ENCODE results near the gene R3HDML.

Gene R3HDML

GRCh38 chr20:44331201-44331600, 5.6 kb upstream of the R3HDML start:
- no peak overlapping the region for H3K4me3 ChIP-seq (ENCODE audit: low read depth, low read length)
- TF ChIP-seq CTCF (conservative IDR thresholded peaks at IDR 0.05; ENCODE audit: low read depth, low read length), result no peak
- DNase-seq (ENCODE audit: low read depth), result no peak

- no peak overlapping the region for H3K4me3 ChIP-seq (ENCODE audit: low read depth, low read length)
- DNase-seq (ENCODE audit: low read depth), result no peak
- no peak for TF ChIP-seq CTCF (conservative IDR thresholded peaks at IDR 0.05; ENCODE audit: low read depth, low read length)
Measured at GRCh38 chr20:44334306-44334705, 2.5 kb upstream of the R3HDML start.

GRCh38 chr20:44334709-44335108, 2.1 kb upstream of the R3HDML start:
- no peak overlapping the region for H3K4me3 ChIP-seq (ENCODE audit: low read depth, low read length)
- TF ChIP-seq CTCF (conservative IDR thresholded peaks at IDR 0.05; ENCODE audit: low read depth, low read length), result no peak
- no peak for DNase-seq (ENCODE audit: low read depth)

- DNase-seq (ENCODE audit: low read depth), result no peak
- H3K4me3 ChIP-seq (ENCODE audit: low read depth, low read length), result no peak overlapping the region
- no peak for TF ChIP-seq CTCF (conservative IDR thresholded peaks at IDR 0.05; ENCODE audit: low read depth, low read length)
Measured at GRCh38 chr20:44335675-44336074, 1.2 kb upstream of the R3HDML start.

- no peak for TF ChIP-seq CTCF (conservative IDR thresholded peaks at IDR 0.05; ENCODE audit: low read depth, low read length)
Measured at GRCh38 chr20:44336086-44336485, 757 bp upstream of the R3HDML start.

GRCh38 chr20:44342248-44342647, 5.4 kb downstream of the R3HDML start:
- no peak for DNase-seq (ENCODE audit: low read depth)
- no peak overlapping the region for H3K4me3 ChIP-seq (ENCODE audit: low read depth, low read length)
- TF ChIP-seq CTCF (conservative IDR thresholded peaks at IDR 0.05; ENCODE audit: low read depth, low read length), result no peak

More at GRCh38 chr20:44336086-44336485, 757 bp upstream of the R3HDML start:
- H3K4me3 ChIP-seq (ENCODE audit: low read depth, low read length), result no peak overlapping the region
- DNase-seq (ENCODE audit: low read depth), result no peak

GRCh38 chr20:44343162-44343675, 6.4 kb downstream of the R3HDML start:
- no peak for DNase-seq (ENCODE audit: low read depth)
- TF ChIP-seq CTCF (conservative IDR thresholded peaks at IDR 0.05; ENCODE audit: low read depth, low read length), result no peak
- no peak overlapping the region for H3K4me3 ChIP-seq (ENCODE audit: low read depth, low read length)

Data from choroid plexus epithelial cell (primary cell).